GM12892 (cell line): ENCODE data around the gene KANSL1L.

Source experiments
- POLR2AphosphoS5 ChIP-seq: IDR thresholded peaks from 2 replicates; pipeline ENCODE4 v1.6.1; 2011; ENCODE audit warnings: low read depth, low read length, control low read depth
- TAF1 ChIP-seq: IDR thresholded peaks from 2 replicates; pipeline ENCODE4 v1.6.1; 2011; ENCODE audit warnings: low read depth, mild to moderate bottlenecking, control low read depth, low read length, borderline replicate concordance

DNA sequence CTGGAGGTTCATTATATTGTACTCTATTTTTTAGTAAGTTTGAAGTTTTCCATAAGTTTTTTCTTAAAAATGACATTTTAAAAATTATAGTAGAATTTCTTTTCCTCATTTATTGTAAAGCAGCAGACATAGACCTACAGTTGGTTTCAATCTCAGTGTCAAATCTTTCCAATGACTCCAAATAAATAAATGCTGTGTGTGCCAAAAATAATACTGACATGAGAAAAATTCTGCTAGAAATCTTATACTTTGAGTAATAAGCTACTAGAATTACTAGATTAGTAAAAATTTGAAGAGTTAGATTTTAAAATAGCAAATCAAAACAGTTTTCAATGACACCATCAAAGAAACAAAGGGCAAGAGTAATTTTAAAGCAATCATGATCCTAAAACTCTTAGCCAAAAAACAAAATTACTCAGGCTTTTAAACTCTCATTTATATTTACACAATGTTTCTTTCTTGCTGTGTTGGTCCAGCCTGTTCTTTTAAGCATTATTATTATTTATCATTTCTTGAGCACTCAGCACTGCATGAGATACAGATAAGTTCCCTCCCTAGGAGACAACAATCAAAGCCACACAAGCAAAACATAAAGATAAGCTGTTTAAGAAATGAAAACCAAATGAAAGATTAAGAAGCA lies 8.3 kb upstream of the KANSL1L start:
- TF ChIP-seq TAF1 (no peak), POLR2AphosphoS5 (no peak)
